ENCODE data around the gene CD164.
"Not testable (repeated sequence)": the region's sequence is repeated elsewhere in the genome, so short reads cannot be mapped to it uniquely, and the experiment has no call there.

CD164 gene

GRCh38 chr6:109336221-109336961, 45.9 kb downstream of the CD164 start:
- Histone ChIP-seq H3K4me1 (no peaks in the 10 kb centered on the region), H3K27ac (no peak overlapping the region), H2AFZ (no peak overlapping the region), H3K9me3 (ENCODE audit: control insufficient read depth, low read length) (no peaks in the 10 kb centered on the region), H3K9ac (no peak overlapping the region), H3K79me2 (no peaks in the 10 kb centered on the region), H3K4me2 (ENCODE audit: low read length) (no peak overlapping the region), H3K36me3 (ENCODE audit: control insufficient read depth, insufficient read depth, low read length) (no peaks in the 10 kb centered on the region), H3K4me3 (ENCODE audit: low read depth, low read length) (no peak overlapping the region), H3K27me3 (ENCODE audit: control insufficient read depth, insufficient read depth, low read length) (no peaks in the 10 kb centered on the region)
- TF ChIP-seq, protein P1, sequence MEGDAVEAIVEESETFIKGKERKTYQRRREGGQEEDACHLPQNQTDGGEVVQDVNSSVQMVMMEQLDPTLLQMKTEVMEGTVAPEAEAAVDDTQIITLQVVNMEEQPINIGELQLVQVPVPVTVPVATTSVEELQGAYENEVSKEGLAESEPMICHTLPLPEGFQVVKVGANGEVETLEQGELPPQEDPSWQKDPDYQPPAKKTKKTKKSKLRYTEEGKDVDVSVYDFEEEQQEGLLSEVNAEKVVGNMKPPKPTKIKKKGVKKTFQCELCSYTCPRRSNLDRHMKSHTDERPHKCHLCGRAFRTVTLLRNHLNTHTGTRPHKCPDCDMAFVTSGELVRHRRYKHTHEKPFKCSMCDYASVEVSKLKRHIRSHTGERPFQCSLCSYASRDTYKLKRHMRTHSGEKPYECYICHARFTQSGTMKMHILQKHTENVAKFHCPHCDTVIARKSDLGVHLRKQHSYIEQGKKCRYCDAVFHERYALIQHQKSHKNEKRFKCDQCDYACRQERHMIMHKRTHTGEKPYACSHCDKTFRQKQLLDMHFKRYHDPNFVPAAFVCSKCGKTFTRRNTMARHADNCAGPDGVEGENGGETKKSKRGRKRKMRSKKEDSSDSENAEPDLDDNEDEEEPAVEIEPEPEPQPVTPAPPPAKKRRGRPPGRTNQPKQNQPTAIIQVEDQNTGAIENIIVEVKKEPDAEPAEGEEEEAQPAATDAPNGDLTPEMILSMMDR (IDR thresholded peaks at IDR 0.05): no peak

DNA sequence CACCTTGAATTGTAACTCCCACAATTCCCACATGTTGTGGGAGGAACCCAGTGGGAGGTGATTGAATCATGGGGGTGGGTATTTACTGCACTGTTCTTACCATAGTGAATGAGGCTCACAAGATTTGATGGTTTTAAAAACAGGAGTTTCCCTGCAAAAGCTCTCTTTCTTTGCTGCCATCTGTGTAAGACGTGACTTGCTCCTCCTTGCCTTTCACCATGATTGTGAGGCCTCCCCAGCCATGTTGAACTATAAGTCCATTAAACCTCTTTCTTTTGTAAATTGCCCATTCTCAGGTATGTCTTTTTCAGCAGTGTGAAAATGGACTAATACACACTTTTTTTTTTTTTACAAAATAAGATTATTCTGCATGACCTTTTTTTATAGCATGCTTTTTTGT, 48.4 kb downstream of the CD164 start:
- H3K9me3 ChIP-seq (ENCODE audit: control insufficient read depth, low read length); H3K4me2 ChIP-seq (ENCODE audit: low read length); H3K4me3 ChIP-seq (ENCODE audit: low read depth, low read length); H3K27ac ChIP-seq; H3K79me2 ChIP-seq; H2AFZ ChIP-seq; H3K36me3 ChIP-seq (ENCODE audit: control insufficient read depth, insufficient read depth, low read length); H3K27me3 ChIP-seq (ENCODE audit: control insufficient read depth, insufficient read depth, low read length); H3K4me1 ChIP-seq; H3K9ac ChIP-seq: not testable (repeated sequence)

GRCh38 chr6:109332748-109333147, 49.5 kb downstream of the CD164 start:
- Histone ChIP-seq H3K9me3 (ENCODE audit: control insufficient read depth, low read length) (no peaks in the 10 kb centered on the region), H3K4me2 (ENCODE audit: low read length) (no peak overlapping the region), H3K79me2 (no peaks in the 10 kb centered on the region), H3K27me3 (ENCODE audit: control insufficient read depth, insufficient read depth, low read length) (no peaks in the 10 kb centered on the region), H3K4me3 (ENCODE audit: low read depth, low read length) (no peak overlapping the region), H2AFZ (no peak overlapping the region), H3K36me3 (ENCODE audit: control insufficient read depth, insufficient read depth, low read length) (no peaks in the 10 kb centered on the region), H3K9ac (no peak overlapping the region), H3K27ac (no peak overlapping the region), H3K4me1 (no peaks in the 10 kb centered on the region)
- TF ChIP-seq, protein P1 (IDR thresholded peaks at IDR 0.05): no peak

- Histone ChIP-seq H3K4me2 (ENCODE audit: low read length) (no peak overlapping the region), H2AFZ (no peak overlapping the region), H3K4me3 (ENCODE audit: low read depth, low read length) (no peak overlapping the region), H3K27me3 (ENCODE audit: control insufficient read depth, insufficient read depth, low read length) (no peaks in the 10 kb centered on the region), H3K9ac (no peak overlapping the region), H3K4me1 (no peaks in the 10 kb centered on the region), H3K27ac (no peak overlapping the region), H3K36me3 (ENCODE audit: control insufficient read depth, insufficient read depth, low read length) (no peaks in the 10 kb centered on the region), H3K79me2 (no peaks in the 10 kb centered on the region), H3K9me3 (ENCODE audit: control insufficient read depth, low read length) (no peaks in the 10 kb centered on the region)
- TF ChIP-seq, protein P1 (IDR thresholded peaks at IDR 0.05): no peak
These were observed 51.2 kb downstream of the CD164 start for GRCh38 chr6:109331081-109331480.

- Histone ChIP-seq H3K9me3 (ENCODE audit: control insufficient read depth, low read length) (no peaks in the 10 kb centered on the region), H3K27me3 (ENCODE audit: control insufficient read depth, insufficient read depth, low read length) (no peaks in the 10 kb centered on the region), H3K36me3 (ENCODE audit: control insufficient read depth, insufficient read depth, low read length) (no peaks in the 10 kb centered on the region), H3K79me2 (no peaks in the 10 kb centered on the region), H3K4me1 (no peaks in the 10 kb centered on the region), H3K4me2 (ENCODE audit: low read length) (no peak overlapping the region), H2AFZ (no peak overlapping the region), H3K27ac (no peak overlapping the region), H3K9ac (no peak overlapping the region), H3K4me3 (ENCODE audit: low read depth, low read length) (no peak overlapping the region)
- TF ChIP-seq, protein P1 (IDR thresholded peaks at IDR 0.05): no peak
These were observed 52.0 kb downstream of the CD164 start for GRCh38 chr6:109330263-109330662.

All from parathyroid adenoma (tissue), 2 donors.